Stimulated activated CD8-positive, alpha-beta memory T cell treated with anti-CD3 and anti-CD28 coated beads, Interleukin-12 subunit alpha, Interleukin-12 subunit beta, amount 100 ng/mL, for 24 hours (primary cell): ENCODE data around the gene HOXB6.

Source experiments
- DNase-seq: peaks from one replicate; pipeline ENCODE4 v3.0.0-alpha.2; 2020; ENCODE audit errors: extremely low read depth

The HOXB6 gene

GRCh38 chr17:48579471-48579759, 25.4 kb downstream of the HOXB6 start:
- no peak for DNase-seq

- no peak for DNase-seq
These were observed 25.9 kb downstream of the HOXB6 start for GRCh38 chr17:48578616-48579470.

GRCh38 chr17:48577946-48578615, 26.7 kb downstream of the HOXB6 start, which contains the start of gene HOXB4:
TSS of gene HOXB4 (minus strand) at chr17:48578350. CDS start at chr17:48578319, 31 bp downstream.
- DNase-seq = no peak

- no peak for DNase-seq
These were observed 27.3 kb downstream of the HOXB6 start for GRCh38 chr17:48577330-48577945.

- no peak for DNase-seq
These were observed 28.1 kb downstream of the HOXB6 start for GRCh38 chr17:48576479-48577309.

- no peak for DNase-seq
These were observed 28.9 kb downstream of the HOXB6 start for GRCh38 chr17:48575673-48576478.

- no peak for DNase-seq
These were observed 29.7 kb downstream of the HOXB6 start for GRCh38 chr17:48575066-48575582.

- no peak for DNase-seq
These were observed 30.2 kb downstream of the HOXB6 start for GRCh38 chr17:48574505-48575065.

GRCh38 chr17:48571826-48572417, 32.9 kb downstream of the HOXB6 start:
- DNase-seq = no peak

GRCh38 chr17:48571024-48571818, 33.6 kb downstream of the HOXB6 start:
- DNase-seq = no peak

- no peak for DNase-seq
These were observed 34.3 kb downstream of the HOXB6 start for GRCh38 chr17:48570325-48571023.

GRCh38 chr17:48569674-48570324, 35.0 kb downstream of the HOXB6 start:
- no peak for DNase-seq

- DNase-seq = no peak
These were observed 35.6 kb downstream of the HOXB6 start for GRCh38 chr17:48569240-48569582.

GRCh38 chr17:48568499-48569239, 36.1 kb downstream of the HOXB6 start:
- DNase-seq = no peak

GRCh38 chr17:48567646-48568354, 37.0 kb downstream of the HOXB6 start:
- no peak for DNase-seq

- DNase-seq = no peak
These were observed 37.6 kb downstream of the HOXB6 start for GRCh38 chr17:48567209-48567608.

- no peak for DNase-seq
These were observed 38.1 kb downstream of the HOXB6 start for GRCh38 chr17:48566717-48567116.
